HG02840 (cell line): Measurements from ENCODE around the gene ARHGAP25.

Experiments used
- ATAC-seq: cut with Tn5 transposase; IDR thresholded peaks from one replicate; pipeline ENCODE4 v1.9.1; 2021; ENCODE audit warnings: mild to moderate bottlenecking, moderate library complexity, moderate number of reproducible peaks; ENCODE audit not compliant: unreplicated experiment, low FRiP score

The ARHGAP25 gene

DNA sequence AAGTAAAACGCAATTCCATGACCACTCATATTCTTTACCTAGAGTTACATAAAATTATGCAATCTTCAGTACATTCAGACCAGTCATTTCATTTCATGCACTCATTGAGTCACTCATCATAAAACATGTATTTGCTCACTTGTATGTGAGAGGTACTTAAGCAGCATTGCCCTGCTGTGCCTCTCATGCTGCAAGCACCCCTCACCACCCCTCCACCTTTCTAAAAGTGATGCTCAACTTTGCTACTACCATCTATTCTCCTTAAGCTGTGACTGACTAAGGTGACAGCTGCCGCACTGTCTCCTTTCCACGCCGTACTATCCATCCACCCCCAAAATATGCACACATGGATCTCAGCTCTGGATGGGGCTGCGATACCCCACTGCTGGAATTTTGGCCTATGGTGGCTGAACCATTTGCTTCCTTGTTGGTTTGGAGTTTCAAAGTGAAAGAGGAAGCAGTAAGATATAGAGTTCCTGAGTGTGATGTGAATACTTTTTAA lies 7.2 kb downstream of the ARHGAP25 start:
- no peak for ATAC-seq

DNA sequence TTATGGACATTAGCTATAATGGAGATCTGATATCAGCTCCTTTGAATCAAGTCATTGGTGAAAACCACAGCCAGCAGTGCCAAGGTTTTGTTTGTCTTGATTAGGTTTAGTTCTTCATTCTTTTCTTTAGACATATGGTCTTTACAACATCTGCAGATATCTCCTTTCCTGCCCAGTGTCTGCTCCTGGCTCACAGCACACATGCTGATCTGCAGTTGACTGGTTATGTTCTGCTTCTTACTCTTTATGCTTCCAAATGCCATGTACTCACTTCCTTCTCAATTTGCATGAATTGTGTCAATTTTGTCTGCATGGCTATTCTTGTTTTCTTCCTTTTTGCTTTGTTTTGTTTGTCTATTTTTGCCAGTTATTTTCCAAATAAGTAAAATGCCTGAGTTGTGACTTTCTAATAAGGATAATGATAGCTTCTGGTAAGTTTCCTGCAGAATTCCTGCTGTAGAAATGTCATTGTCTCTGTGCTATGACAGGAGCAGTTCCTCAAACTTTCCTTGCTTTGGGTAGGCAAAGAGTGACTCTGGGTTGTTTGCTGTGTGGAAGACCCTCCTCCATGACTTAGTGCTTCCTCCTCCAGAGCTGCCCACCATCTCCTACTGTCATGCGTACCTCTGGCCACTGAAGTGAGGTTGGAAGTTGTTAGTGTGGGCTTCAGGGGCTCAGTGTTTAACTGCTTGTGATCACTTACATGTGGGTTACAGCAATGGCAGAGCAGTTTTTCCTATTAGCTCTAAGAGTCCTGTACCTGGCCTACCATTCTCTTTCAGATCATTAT lies 8.2 kb downstream of the ARHGAP25 start:
- no peak for ATAC-seq

DNA sequence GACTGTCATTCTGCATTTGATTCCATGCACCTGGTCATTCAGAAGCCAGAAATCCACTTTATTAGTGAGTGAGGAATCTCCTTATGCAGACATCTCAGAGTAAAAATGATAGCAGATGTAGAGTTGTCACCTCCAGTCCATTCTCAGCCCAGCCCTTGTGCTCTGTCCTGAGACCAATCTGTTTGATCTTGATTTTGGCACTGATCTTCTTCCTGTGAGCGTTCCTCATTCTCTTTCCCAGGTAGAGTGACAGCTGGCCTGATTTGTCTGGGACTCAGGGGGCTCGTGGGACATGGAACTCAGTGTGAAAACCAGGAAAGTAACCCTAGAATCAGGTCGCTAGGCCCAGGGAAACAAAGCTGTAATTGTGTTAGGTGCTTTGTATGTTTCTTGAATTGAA lies 8.9 kb downstream of the ARHGAP25 start:
- no peak for ATAC-seq

DNA sequence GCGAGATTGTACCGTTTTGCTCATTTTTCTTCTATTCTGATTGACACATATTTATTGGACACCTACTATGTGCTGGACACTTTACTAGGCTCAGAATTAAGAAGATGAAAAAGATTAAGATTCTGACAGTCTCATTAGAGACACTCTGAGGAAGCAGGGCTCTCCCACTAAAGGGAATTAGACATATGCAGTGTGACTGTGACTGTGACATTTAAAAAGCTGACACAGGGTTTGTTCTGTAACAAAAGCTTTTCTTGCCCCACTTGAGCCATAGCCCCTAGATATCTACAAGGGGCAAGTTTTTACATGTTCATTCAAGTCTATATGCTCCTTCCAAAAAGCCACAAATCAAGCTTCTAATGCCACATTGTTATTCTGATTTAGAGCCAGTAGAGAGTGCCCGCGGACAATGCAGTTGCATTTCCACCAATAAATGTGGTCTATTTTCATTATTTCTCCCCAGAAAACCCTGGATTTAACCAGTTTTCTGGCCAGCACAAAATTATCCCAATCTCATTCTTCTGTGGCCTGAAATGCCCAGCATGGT lies 9.8 kb downstream of the ARHGAP25 start:
- no peak for ATAC-seq

- ATAC-seq = no peak
Observed at GRCh38 chr2:68745006-68745405, 10.4 kb downstream of the ARHGAP25 start.

DNA sequence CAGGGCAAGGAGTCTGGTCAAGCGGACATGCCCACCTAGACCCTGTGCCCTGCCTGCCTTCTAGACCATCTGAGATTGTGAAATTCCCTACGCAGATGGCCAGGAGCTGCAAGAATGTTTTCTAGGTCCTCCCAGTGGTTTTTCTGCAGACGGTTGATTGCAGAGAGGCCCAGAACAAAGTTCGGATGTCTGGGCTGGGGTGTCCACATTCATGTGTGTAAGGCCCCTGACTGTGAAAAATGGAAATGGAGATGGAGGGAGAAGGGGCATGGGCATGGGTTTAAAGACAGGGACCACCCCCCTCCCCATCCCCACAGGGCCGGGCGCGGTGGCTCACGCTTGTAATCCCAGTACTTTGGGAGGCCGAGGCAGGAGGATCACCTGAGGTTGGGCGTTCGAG lies 11.8 kb downstream of the ARHGAP25 start:
- ATAC-seq = no peak

GRCh38 chr2:68747413-68747812 lies 12.8 kb downstream of the ARHGAP25 start:
- no peak for ATAC-seq

DNA sequence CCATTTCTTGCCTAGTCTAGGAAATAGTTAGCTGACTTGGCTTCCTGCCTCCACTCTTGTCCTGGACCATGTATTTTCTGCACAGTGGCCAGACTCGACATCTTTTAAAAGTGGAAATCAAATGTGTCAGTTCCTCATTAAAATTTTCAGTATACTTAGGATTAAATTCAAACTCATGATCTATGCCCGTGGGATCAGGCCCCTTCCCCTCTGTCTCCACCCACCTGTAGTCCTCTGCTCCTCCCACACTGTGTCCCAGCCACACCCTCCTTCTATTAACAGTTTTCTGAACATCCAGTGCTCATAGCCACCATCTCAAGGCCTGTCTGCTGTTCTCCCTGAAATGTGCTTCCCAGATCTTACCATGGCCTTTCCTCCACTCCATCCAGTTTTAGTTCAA lies 13.3 kb downstream of the ARHGAP25 start:
- no peak for ATAC-seq

GRCh38 chr2:68748568-68748967 lies 14.0 kb downstream of the ARHGAP25 start:
- ATAC-seq = no peak

GRCh38 chr2:68749345-68749744 lies 14.7 kb downstream of the ARHGAP25 start:
- no peak for ATAC-seq

- ATAC-seq = no peak
Observed at GRCh38 chr2:68750592-68751396, 16.2 kb downstream of the ARHGAP25 start.

GRCh38 chr2:68751397-68752339 lies 17.1 kb downstream of the ARHGAP25 start:
- no peak for ATAC-seq

- no peak for ATAC-seq
Observed at GRCh38 chr2:68753318-68753717, 18.7 kb downstream of the ARHGAP25 start.

- ATAC-seq = no peak
Observed at GRCh38 chr2:68755071-68755470, 20.5 kb downstream of the ARHGAP25 start.

GRCh38 chr2:68756178-68756577 lies 21.6 kb downstream of the ARHGAP25 start:
- no peak for ATAC-seq

- ATAC-seq = no peak
Observed at GRCh38 chr2:68757081-68757480, 22.5 kb downstream of the ARHGAP25 start.

GRCh38 chr2:68762100-68762499 lies 27.5 kb downstream of the ARHGAP25 start:
- ATAC-seq = no peak

DNA sequence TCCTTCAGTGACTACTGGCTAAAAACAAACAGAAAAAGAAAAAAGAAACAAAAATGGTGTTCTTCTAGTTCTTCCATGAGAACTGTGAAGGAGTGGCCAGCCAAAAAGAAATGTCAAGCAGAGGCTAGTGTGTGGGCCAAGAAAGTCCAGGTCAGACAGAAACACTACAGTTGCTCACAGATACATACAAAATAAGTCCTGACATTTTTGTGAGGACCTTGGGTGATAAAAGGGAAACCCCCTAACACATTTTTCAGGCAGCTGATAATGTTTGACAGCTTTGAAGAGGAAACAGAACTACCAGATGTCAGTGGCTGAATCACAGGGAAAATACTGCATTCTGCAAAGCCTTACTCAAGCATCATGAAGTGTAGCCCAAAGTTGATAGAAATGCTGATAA lies 28.1 kb downstream of the ARHGAP25 start:
- ATAC-seq = no peak

DNA sequence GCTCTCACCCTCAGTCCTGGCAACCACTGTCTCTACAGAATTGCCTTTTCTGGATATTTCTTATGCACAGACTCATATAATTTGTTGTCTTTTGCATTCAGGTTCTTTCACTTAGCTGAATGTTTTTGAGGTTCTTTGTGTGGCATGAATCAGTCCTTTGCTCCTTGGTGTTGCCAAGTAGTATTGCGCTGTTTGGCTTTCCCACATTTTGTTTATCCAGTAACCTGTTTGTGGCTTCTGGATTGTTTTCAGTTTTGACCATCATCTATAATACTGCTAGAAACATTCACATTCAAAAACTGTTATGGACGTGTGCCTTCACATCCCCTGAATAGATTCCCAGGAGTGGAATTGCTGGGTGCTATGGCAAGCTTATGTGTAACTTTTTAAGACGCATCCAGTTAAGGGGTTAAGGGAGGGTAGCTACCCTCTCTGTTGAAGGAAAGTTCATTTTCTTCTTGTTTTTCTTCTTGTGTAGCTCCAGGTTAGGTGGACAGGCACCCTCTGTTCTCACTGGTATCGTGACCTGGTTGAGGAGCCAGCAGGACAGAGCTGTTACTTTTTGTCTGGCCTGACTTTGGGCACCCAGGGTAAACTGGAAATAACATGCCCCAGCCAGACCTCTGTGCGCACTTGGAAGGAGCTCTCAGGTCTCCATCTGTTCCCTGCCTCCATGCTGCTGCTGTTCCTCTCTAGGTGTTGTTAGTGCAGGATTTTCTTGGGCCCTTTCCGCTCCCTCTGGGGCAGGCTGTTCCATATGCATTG lies 29.6 kb downstream of the ARHGAP25 start:
- no peak for ATAC-seq
